Stimulated activated CD8-positive, alpha-beta memory T cell treated with anti-CD3 and anti-CD28 coated beads, Interleukin-2, amount 100 ng/mL, for 1 hour (primary cell): Measurements from ENCODE around the gene WFDC2.

ENCODE experiments used
- DNase-seq, 2 donors: peaks; one replicate each; pipeline ENCODE4 v3.0.0-alpha.2; 2020; ENCODE audit warnings: low read depth in 2 of 2

WFDC2 gene

GRCh38 chr20:45497971-45498494 lies 28.5 kb downstream of the WFDC2 start:
- no peak for DNase-seq

DNA sequence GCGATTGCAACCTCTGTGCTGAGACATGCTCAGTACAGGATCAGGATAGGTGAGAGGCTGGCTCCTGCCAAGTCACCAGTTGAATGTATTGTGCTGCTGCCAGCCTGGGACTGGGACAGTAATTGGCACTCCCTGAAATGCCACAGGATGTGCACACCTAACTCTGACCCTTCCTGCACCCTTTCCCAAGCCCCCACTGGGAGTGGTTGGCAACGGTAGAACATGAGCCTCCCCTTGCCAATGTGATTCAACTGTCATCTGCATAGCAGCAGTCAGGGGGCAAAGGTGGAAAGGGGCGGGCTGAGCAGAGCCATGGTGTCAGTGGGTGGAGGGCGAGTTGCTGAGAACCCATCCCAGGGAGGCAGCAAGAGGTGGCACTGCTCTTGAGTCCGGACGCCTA lies 30.5 kb downstream of the WFDC2 start:
- no peak for DNase-seq

DNA sequence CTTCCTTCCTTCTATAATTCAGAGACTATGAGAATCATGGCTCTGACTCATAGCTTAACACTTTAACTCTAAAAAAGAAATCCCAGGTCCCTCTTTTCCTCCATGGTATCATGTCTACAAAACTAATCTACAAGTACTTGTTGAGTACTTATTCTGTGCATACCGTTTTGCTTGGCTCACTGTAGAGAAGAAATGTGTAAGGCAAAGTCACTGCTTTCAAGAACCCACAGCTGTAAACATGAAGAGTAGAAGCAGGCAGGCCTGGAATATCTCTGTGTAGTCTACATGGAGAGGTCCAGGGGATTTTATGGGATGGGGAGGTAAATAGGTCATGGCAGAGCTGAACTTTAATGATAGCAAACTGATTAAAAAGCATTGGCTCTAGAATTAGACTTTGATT lies 32.0 kb downstream of the WFDC2 start:
- no peak for DNase-seq

DNA sequence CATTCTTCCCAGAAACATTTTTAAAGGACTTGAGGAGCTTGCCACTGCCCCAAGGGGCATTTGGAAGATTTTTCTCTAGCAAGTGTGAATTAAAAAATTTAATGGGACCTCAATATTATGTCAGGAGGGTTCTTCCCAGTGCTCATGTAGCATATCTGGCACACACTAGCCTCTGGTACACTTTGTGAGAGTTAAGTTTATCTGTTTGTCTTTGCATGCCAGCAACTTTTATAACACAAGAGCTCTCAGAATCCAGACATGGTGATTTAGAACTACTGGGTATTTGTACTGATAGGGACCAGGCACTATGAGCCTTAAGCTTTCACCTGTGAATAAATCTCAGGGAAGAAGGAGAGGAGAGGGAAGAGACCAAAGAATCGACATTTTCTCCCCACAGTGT lies 33.0 kb downstream of the WFDC2 start:
- no peak for DNase-seq

DNA sequence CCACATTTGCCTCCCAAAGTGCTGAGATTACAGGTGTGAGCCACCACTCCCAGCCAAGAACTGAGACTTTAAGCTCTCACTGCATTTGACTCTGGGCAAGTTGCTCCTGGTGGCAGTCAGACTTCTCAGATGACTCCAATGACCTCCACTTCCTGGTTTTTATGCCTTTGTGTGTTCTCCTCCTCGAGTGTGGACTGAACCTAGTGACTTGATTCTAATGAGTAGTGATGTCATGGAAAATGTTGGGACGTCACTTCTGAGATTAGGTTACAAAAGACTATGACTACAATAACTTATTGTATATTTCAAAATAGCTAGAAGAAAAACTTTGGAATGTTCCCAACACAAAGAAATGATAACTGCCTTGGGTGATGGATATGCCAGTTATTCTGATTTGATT lies 33.9 kb downstream of the WFDC2 start:
- no peak for DNase-seq

- no peak for DNase-seq
Observed at GRCh38 chr20:45506398-45506797, 36.8 kb downstream of the WFDC2 start.

GRCh38 chr20:45507011-45507820 lies 37.7 kb downstream of the WFDC2 start:
- no peak for DNase-seq

DNA sequence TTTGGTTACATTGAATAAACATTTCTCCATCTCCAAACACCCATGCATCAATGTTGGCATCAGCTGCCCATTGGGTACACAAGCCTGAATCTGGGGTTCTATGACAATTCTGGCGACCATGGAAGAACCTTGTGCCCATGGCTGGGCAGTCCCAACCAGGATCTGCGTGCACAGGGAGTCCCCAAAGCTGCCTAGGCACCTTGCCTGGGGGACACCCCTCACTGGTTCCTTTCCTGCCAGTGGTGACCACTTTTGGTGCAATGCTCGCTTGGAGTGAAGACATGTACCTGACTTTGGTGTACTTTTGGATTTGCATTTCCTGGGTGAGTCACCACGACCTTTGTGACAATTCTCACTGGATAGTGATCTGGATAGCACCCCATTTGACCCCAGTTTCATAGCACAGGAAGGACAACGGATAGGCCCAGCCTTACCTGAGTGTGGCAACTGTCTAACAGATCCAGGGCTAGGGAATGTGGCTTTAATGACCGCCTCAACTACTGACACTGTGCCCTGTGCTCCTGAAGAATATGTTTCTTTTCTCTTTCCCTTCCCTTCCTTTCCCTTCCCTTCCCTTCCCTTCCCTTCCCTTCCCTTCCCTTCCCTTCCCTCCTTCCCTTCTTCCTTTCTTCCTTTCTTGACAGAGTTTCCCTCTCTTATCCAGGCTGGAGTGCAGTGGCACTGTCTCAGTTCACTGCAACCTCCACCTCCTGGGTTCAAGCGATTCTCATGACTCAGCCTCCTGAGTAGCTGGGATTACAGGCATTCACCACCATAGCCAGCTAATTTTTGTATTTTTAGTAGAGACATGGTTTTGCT lies 38.7 kb downstream of the WFDC2 start:
- no peak for DNase-seq

GRCh38 chr20:45509091-45509490 lies 39.5 kb downstream of the WFDC2 start:
- no peak for DNase-seq

DNA sequence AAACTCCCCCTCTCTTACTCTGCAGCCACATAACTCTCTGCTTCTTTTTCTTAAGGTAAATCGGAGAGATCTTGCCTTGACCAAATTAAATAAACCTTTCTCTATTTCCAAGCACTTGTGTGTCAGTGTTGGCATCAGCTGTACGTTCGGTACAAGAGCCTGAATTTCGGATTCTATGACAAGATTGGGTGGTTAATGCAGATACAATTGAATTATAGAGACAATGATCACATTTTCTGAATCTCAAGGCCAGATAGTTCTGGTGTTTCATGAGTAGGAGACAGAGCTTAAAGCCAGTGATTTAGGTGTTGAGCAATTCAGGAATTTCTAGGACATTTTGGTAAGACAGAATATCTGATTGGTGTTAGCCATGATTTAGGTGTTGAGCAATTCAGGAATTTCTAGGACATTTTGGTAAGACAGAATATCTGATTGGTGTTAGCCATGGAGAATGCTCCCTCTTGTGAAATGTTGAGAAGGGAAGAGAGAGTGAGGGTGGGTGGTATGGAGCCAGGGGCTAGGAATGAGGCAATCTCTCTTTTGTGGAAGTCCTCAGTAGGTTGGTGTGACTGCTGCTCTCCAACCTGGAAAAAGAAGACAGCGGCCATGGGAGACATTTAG lies 40.8 kb downstream of the WFDC2 start:
- DNase-seq, result no peak

DNA sequence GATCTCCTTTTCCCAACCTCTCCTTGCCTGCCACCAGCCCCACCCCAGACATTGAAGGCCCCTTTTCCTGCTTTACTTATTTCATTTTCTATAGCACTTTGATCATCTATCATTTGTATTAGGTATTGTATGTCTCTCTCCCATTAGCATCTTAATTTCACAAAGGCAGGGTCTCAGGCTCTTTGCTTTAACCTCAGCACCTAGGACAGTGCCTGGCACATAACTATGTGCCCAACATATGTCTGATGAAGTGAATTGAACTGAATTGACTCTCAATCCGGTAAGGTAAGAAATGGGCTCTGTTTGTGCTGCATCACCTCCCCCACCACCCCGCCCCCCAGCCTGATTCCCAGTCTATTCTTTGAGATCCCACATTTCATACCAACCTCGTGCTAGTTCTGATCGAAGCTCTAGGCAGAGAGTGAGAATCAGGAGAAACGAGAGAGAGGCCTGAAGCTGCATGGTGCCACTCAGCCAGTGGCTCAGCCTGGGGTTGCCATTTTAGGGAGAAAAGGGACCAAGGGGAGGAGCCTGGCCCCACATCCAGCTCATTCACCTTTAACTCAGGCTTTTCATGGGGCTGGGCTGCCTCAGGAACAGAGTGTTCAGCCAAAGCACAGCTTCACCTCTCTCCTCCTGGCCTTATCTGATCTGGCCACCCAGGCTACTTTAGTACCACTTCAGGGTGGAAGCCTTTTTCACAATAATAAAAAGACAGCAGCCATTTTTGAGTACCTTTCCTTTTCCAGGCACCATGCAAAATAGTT lies 45.8 kb downstream of the WFDC2 start, which contains the start of gene SPINT3:
SPINT3 (minus strand) TSS at position 476 of the 767 bp plus-strand sequence; CDS start at position 462, 14 bp downstream.
- no peak for DNase-seq

GRCh38 chr20:45518282-45518681 lies 48.7 kb downstream of the WFDC2 start:
- DNase-seq, result no peak

GRCh38 chr20:45523821-45524220 lies 54.3 kb downstream of the WFDC2 start:
- DNase-seq, result no peak

DNA sequence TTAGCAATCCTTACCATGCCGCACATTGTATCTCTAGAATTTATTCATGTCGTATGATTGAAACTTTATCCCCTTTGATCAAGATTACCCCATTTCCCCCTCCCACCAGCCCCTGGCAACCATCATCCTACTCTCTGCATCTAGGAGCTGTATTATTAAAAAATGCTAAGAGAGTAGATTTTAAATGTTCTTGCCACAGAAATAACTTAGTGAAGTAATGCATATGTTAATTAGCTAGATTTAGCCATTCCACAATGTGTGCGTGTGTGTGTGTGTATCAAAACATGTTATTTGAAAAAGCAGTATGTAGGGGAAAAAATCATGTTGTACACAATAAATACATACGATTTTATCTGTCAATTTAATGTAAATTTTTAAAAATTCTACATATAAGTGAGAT lies 57.7 kb downstream of the WFDC2 start:
- no peak for DNase-seq
